Suprapubic skin (tissue), 4 donors: ENCODE results near the gene CAV1.

Experiments
- EP300 ChIP-seq: sonication (generic); formaldehyde crosslinking; IDR thresholded peaks from one replicate; pipeline ENCODE4 v1.6.1; 2017; ENCODE audit warnings: antibody characterized with exemption
- POLR2A ChIP-seq, 2 donors: fragments of 450-650 bp; IDR thresholded peaks; one replicate each; pipeline ENCODE4 v1.6.1; 2017; ENCODE audit warnings: antibody characterized with exemption in 2 of 2, mild to moderate bottlenecking in 2 of 2, moderate library complexity in 2 of 2
- POLR2AphosphoS5 ChIP-seq, 3 donors: sonication (generic); formaldehyde crosslinking; IDR thresholded peaks; one replicate each; pipeline ENCODE4 v1.6.1; 2017; ENCODE audit warnings: antibody characterized with exemption in 3 of 3
- TF ChIP-seq, protein P1 (sequence below), 2 donors: fragments of 200-600 bp in 1 of 2; fragments of 450-650 bp in 1 of 2; sonication (generic) in 1 of 2; IDR thresholded peaks; one replicate each; pipeline ENCODE4 v1.5.1; 2016 to 2019; ENCODE audit warnings: antibody characterized with exemption in 2 of 2, mild to moderate bottlenecking in 1 of 2, moderate library complexity in 1 of 2

DNA sequence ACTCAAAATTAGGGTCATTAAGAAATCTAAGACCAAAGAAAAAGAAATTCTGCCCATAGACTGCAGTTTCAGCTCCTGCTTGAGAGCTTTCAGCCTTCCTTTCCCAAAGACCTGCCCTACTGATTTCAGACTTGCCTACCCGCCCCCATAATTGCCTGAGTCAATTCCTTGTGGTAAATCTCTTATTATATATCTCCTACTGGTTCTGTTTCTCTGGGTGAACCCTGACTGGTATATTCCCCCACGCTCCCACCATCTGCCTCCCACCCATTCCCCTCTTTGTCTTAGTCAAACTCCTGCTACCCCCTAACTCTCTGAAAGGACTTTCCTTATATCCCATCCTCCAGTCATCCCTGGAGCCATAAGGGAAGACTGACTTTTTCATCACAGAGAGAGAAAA, 82.5 kb downstream of the CAV1 start:
- TF ChIP-seq, protein P1, sequence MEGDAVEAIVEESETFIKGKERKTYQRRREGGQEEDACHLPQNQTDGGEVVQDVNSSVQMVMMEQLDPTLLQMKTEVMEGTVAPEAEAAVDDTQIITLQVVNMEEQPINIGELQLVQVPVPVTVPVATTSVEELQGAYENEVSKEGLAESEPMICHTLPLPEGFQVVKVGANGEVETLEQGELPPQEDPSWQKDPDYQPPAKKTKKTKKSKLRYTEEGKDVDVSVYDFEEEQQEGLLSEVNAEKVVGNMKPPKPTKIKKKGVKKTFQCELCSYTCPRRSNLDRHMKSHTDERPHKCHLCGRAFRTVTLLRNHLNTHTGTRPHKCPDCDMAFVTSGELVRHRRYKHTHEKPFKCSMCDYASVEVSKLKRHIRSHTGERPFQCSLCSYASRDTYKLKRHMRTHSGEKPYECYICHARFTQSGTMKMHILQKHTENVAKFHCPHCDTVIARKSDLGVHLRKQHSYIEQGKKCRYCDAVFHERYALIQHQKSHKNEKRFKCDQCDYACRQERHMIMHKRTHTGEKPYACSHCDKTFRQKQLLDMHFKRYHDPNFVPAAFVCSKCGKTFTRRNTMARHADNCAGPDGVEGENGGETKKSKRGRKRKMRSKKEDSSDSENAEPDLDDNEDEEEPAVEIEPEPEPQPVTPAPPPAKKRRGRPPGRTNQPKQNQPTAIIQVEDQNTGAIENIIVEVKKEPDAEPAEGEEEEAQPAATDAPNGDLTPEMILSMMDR (IDR thresholded peaks at IDR 0.05) = no peak
- TF ChIP-seq POLR2A (IDR thresholded peaks at IDR 0.05) (no peak), POLR2AphosphoS5 (IDR thresholded peaks at IDR 0.05) (no peak), EP300 (no peak)
